HG02981 (cell line): Measurements from ENCODE around the gene HRAS.
A peak's percentile ranks its signal among the peaks of the same experiment; 100 is the strongest.

Experiments
- ATAC-seq: cut with Tn5 transposase; IDR thresholded peaks from one replicate; pipeline ENCODE4 v1.9.1; 2021; ENCODE audit warnings: mild to moderate bottlenecking, moderate library complexity; ENCODE audit not compliant: unreplicated experiment

HRAS gene

DNA sequence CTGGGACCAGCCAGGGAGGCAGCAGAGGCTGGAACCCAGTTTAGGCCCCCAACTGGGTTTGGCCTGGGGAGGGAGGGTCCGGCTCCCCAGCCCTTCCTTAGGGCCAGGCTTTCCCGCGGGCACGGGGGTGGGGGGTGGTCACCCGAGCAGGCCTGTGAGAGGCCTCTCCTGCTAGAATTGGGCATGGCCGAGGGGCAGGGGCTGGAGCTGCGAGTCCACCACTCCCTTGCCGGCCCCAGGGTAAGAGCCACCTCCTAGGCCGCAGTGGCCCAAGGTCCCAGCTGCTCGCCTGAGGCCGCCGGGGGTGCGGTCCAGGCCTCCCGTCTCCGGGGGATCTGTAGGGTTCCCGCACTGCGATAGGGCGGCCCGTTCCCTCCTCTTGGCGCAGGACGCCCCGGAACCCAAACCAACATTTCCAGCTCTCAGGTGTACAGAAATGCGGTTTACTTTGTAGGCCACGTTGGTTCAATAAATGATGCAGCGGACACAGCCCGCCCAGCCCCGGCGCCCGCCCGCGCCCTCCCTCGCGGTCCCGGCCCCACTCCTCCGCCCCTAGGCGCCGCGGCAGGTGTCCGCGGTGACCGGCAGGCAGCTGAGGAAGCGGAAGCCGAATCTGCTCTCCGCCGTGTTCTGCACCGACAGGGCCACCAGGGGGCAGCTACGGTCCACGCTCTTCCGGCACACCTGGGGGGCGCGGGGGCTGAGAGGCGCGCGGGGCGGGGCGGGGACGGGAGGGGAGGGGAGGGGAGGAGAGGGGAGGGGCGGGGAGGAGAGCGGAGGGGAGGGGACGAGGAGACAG is 19.3 kb upstream of the HRAS start:
- peak; percentile 69 for ATAC-seq

DNA sequence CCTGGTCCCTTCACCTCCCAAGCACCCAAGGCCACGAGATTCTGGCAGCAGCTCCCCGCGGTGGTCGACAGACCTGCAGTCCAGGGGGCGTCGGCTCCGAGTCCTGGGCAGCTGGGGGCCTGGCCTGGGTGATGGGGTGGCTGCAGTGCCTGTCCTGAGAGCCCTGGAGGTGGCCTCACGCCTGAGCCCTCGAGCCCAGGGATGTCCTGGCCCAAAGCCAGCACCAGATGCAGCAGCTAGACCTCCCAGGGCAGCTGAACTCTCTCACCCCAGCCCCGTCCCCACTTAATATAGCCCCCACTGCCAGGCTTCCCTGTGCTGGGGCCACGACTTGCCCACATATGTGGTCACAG is 18.6 kb upstream of the HRAS start:
- ATAC-seq: no peak

- ATAC-seq: no peak
These were observed 18.0 kb upstream of the HRAS start for GRCh38 chr11:553083-553987.

- no peak for ATAC-seq
These were observed 16.2 kb upstream of the HRAS start for GRCh38 chr11:551596-551995.

DNA sequence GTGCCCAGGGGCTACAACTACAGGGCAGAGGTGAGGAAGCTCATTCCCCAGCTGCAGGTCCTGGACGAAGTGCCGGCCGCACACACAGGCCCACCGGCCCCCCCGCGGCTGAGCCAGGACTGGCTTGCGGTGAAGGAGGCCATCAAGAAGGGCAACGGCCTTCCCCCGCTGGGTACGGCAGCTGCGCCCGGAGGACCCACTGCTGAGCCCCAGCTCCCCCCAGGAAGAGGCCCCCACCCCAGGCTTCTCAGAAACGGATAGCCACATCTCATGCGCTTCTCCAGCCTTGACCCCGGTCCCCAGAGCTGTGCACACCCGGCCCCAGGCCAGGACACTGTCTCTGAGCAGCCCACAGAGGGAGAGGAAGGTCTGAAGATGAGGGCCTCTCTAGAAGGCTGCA is 15.8 kb upstream of the HRAS start:
- no peak for ATAC-seq

DNA sequence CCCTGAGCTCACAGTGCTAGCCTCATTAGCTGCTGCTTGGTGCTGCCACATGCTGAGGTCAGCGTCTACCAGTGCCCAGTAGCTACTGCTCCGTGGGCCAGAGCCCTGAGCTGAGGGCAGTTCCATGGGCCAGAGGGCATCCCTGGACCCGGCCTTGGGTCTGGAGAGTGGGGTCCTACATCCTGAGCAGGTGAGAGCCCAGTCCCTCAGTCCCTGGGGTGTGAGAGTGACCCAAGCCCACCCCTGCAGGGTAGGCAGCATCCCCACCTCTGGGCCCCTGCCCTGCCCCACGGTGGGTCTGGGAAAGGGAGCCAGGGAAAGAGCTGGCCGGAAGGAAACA is 15.3 kb upstream of the HRAS start:
- ATAC-seq: no peak

GRCh38 chr11:550021-550745 is 14.8 kb upstream of the HRAS start:
- ATAC-seq: no peak

GRCh38 chr11:548700-549603 is 13.6 kb upstream of the HRAS start:
- ATAC-seq: no peak

- ATAC-seq: no peak
These were observed 9.8 kb upstream of the HRAS start for GRCh38 chr11:545171-545570.

GRCh38 chr11:544817-545166 is 9.4 kb upstream of the HRAS start:
- ATAC-seq: no peak

DNA sequence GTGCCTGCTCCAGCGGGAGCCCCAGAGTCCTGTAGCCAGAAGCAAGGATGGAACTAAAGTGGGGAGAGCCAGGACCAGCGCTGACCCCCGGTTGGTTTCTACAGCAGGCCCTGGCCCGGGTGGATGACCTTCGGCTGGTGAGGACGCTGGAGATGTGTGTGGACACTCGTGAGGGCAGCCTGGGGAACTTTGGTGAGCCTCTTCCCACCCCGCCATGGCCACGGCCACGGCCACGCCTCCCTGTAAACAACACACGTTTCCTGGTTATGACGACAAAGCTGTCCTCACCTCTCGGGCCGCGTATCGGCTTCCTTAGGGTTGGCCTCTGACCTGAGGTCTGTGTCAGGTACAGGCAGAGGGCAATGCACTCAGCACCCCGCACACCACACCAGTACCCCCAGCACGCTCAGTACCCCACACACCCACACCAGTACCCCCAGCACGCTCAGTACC is 6.1 kb upstream of the HRAS start:
- ATAC-seq: no peak

- ATAC-seq: no peak
These were observed 5.4 kb upstream of the HRAS start for GRCh38 chr11:540583-541432.

- no peak for ATAC-seq
These were observed 4.7 kb upstream of the HRAS start for GRCh38 chr11:539971-540481.

GRCh38 chr11:538431-539051 is 3.2 kb upstream of the HRAS start:
- no peak for ATAC-seq

- no peak for ATAC-seq
These were observed 2.5 kb upstream of the HRAS start for GRCh38 chr11:537622-538430.

GRCh38 chr11:536841-537621 is 1.7 kb upstream of the HRAS start, which contains the start of gene LRRC56:
Gene LRRC56 (plus strand): TSS chr11:537527. CDS start chr11:540685, 3,158 bp downstream.
- peak; percentile 51 for ATAC-seq

- ATAC-seq: peak; percentile 17
These were observed 212 bp downstream of the HRAS start for GRCh38 chr11:535210-535518.
